ENCODE measurements around the gene SLC25A39. TPM values are rescaled to one million over a fixed set of nuclear protein-coding genes. Genes with fewer than 3 reads are reported as not detected.

SLC25A39 gene
- total and polyA plus RNA-seq, 9 of the 15 experiments (the other 6 are each of a cell fraction or from before 2014, with no cell fraction given): 4.8 to 267 (median 140) TPM

DNA sequence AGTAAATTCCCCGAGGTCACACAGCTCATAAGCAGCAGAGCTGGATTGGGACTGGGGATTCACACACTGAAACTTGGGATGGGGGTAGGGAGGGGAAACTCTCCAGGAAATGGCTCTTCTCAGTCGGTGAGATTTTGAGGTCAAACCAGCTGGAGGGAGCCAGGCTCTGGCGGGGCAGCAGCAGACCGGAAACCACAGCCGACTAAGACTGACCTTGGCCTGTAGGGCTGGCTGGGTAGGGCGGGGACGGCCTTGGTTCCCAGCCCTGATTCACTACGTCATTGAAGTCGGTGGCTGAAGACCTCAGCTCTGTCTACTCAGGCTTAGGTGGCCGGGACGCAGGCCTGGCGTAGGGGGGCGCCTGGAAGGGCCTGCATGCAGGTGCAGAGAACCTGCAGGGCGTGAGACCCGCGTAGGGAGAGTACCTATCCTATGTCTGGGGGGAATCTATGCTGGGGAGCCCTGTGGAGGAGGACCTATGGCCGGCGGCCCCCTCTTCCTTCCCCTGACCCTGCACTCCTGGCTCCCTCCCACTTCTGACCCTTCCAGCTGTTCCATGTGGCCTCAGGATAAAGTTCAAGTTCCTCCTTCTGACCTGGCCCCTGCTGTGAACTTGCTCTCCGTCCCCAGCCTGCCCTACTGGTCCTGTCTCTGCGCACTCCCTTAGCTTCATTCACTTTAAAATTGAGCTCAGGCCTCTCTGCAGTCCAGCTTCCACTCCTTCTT is 44.8 kb downstream of the SLC25A39 start (continued):
- TF ChIP-seq, protein P1, sequence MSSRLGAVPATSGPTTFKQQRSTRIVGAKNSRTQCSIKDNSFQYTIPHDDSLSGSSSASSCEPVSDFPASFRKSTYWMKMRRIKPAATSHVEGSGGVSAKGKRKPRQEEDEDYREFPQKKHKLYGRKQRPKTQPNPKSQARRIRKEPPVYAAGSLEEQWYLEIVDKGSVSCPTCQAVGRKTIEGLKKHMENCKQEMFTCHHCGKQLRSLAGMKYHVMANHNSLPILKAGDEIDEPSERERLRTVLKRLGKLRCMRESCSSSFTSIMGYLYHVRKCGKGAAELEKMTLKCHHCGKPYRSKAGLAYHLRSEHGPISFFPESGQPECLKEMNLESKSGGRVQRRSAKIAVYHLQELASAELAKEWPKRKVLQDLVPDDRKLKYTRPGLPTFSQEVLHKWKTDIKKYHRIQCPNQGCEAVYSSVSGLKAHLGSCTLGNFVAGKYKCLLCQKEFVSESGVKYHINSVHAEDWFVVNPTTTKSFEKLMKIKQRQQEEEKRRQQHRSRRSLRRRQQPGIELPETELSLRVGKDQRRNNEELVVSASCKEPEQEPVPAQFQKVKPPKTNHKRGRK (tag; IDR thresholded peaks at IDR 0.05): no peak
- TF ChIP-seq, protein P2, sequence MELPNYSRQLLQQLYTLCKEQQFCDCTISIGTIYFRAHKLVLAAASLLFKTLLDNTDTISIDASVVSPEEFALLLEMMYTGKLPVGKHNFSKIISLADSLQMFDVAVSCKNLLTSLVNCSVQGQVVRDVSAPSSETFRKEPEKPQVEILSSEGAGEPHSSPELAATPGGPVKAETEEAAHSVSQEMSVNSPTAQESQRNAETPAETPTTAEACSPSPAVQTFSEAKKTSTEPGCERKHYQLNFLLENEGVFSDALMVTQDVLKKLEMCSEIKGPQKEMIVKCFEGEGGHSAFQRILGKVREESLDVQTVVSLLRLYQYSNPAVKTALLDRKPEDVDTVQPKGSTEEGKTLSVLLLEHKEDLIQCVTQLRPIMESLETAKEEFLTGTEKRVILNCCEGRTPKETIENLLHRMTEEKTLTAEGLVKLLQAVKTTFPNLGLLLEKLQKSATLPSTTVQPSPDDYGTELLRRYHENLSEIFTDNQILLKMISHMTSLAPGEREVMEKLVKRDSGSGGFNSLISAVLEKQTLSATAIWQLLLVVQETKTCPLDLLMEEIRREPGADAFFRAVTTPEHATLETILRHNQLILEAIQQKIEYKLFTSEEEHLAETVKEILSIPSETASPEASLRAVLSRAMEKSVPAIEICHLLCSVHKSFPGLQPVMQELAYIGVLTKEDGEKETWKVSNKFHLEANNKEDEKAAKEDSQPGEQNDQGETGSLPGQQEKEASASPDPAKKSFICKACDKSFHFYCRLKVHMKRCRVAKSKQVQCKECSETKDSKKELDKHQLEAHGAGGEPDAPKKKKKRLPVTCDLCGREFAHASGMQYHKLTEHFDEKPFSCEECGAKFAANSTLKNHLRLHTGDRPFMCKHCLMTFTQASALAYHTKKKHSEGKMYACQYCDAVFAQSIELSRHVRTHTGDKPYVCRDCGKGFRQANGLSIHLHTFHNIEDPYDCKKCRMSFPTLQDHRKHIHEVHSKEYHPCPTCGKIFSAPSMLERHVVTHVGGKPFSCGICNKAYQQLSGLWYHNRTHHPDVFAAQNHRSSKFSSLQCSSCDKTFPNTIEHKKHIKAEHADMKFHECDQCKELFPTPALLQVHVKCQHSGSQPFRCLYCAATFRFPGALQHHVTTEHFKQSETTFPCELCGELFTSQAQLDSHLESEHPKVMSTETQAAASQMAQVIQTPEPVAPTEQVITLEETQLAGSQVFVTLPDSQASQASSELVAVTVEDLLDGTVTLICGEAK (IDR thresholded peaks at IDR 0.05): peak; percentile 63
- TF ChIP-seq, protein P2 (CRISPR knock-in tag; IDR thresholded peaks at IDR 0.05): no peak
- TF ChIP-seq GABPA (tag; conservative IDR thresholded peaks at IDR 0.05; ENCODE audit: low read depth): peak; percentile 85
- peak; percentile 75 for TF ChIP-seq CBFB (CRISPR knock-in tag; IDR thresholded peaks at IDR 0.05)
- no peak for TF ChIP-seq PURB (CRISPR knock-in tag; IDR thresholded peaks at IDR 0.05; ENCODE audit: low read depth)
- TF ChIP-seq, protein P3, sequence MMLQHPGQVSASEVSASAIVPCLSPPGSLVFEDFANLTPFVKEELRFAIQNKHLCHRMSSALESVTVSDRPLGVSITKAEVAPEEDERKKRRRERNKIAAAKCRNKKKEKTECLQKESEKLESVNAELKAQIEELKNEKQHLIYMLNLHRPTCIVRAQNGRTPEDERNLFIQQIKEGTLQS (IDR thresholded peaks at IDR 0.05): 0 out of 2 replicates have a peak, but pooled peaks have one; percentile 8
- TF ChIP-seq, protein P3 (CRISPR knock-in tag; conservative IDR thresholded peaks at IDR 0.05): no peak
- TF ChIP-seq MIER1 (IDR thresholded peaks at IDR 0.05; ENCODE audit: low read depth): 0 out of 2 replicates have a peak, but pooled peaks have one; percentile 18
- peak; percentile 5; the same call in 1 of the 2 replicates for TF ChIP-seq EP400 (IDR thresholded peaks at IDR 0.05)
- TF ChIP-seq, protein P4, sequence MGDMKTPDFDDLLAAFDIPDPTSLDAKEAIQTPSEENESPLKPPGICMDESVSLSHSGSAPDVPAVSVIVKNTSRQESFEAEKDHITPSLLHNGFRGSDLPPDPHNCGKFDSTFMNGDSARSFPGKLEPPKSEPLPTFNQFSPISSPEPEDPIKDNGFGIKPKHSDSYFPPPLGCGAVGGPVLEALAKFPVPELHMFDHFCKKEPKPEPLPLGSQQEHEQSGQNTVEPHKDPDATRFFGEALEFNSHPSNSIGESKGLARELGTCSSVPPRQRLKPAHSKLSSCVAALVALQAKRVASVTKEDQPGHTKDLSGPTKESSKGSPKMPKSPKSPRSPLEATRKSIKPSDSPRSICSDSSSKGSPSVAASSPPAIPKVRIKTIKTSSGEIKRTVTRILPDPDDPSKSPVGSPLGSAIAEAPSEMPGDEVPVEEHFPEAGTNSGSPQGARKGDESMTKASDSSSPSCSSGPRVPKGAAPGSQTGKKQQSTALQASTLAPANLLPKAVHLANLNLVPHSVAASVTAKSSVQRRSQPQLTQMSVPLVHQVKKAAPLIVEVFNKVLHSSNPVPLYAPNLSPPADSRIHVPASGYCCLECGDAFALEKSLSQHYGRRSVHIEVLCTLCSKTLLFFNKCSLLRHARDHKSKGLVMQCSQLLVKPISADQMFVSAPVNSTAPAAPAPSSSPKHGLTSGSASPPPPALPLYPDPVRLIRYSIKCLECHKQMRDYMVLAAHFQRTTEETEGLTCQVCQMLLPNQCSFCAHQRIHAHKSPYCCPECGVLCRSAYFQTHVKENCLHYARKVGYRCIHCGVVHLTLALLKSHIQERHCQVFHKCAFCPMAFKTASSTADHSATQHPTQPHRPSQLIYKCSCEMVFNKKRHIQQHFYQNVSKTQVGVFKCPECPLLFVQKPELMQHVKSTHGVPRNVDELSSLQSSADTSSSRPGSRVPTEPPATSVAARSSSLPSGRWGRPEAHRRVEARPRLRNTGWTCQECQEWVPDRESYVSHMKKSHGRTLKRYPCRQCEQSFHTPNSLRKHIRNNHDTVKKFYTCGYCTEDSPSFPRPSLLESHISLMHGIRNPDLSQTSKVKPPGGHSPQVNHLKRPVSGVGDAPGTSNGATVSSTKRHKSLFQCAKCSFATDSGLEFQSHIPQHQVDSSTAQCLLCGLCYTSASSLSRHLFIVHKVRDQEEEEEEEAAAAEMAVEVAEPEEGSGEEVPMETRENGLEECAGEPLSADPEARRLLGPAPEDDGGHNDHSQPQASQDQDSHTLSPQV (IDR thresholded peaks at IDR 0.05): 0 out of 2 replicates have a peak, but pooled peaks have one; percentile 63
